IMR-90 (cell line): ENCODE measurements around the gene MGST2. TPM values are rescaled to one million over a fixed set of nuclear protein-coding genes. Genes with fewer than 3 reads are reported as not detected.

ENCODE experiments used
- ATAC-seq: fragments of 200-7000 bp; cut with Tn5 transposase; 2 replicates; pipeline ENCODE4 v1.9.1; 2020; ENCODE audit warnings: low read depth, mild to moderate bottlenecking, moderate library complexity
- Bru-seq: library from RNA; stranded (reverse); fragments of 400-500 nt; gene quantifications from one replicate; lab custom pipeline; 2021; lab: Mats Ljungman, UMichigan
- BruChase-seq, 2 experiments: library from RNA; stranded (reverse); fragments of 400-500 nt; gene quantifications; one replicate each; lab custom pipeline; 2021; lab: Mats Ljungman, UMichigan
- BruUV-seq: library from RNA; stranded (reverse); fragments of 400-500 nt; replicated peaks from 2 replicates; lab custom pipeline; 2021; lab: Mats Ljungman, UMichigan
- CTCF ChIA-PET: fragments of 300-600 bp; formaldehyde crosslinking; extraction: SDS; loops from one replicate; lab custom pipeline; 2021; ENCODE audit warnings: antibody characterized with exemption; lab: Yijun Ruan, JAX
- POLR2A ChIA-PET: fragments of 300-600 bp; sonication (Branson Sonifier 250); formaldehyde crosslinking; loops from one replicate; lab custom pipeline; 2022; ENCODE audit warnings: antibody characterized with exemption; ENCODE audit not compliant: unreplicated experiment; lab: Charles Lee
- DNase-seq: peaks from one replicate; pipeline ENCODE4 v3.0.0; 2013
- H2AFZ ChIP-seq: replicated peaks from 2 replicates; pipeline ENCODE3; 2013; ENCODE audit warnings: low read length, mild to moderate bottlenecking; ENCODE audit not compliant: poor library complexity
- H2AK5ac ChIP-seq: 2 replicates; pipeline ENCODE4 v1.6.1; 2013; ENCODE audit warnings: low read depth, low read length, inconsistent platforms
- H2AK9ac ChIP-seq: replicated peaks from 2 replicates; pipeline ENCODE3; 2013; ENCODE audit warnings: mild to moderate bottlenecking, low read depth, low read length, moderate library complexity; ENCODE audit not compliant: poor library complexity
- H2BK120ac ChIP-seq: 2 replicates; pipeline ENCODE4 v1.6.1; 2013; ENCODE audit warnings: low read depth, low read length, inconsistent platforms
- H2BK15ac ChIP-seq: 3 replicates; pipeline ENCODE4 v1.6.1; 2013; ENCODE audit warnings: low read depth, low read length, inconsistent platforms
- H2BK20ac ChIP-seq: 2 replicates; pipeline ENCODE4 v1.6.1; 2013; ENCODE audit warnings: low read depth, mild to moderate bottlenecking, inconsistent platforms, low read length, moderate library complexity
- H2BK5ac ChIP-seq: 2 replicates; pipeline ENCODE4 v1.6.1; 2013; ENCODE audit warnings: mild to moderate bottlenecking, low read depth, low read length, inconsistent platforms; ENCODE audit not compliant: poor library complexity, severe bottlenecking
- H3K14ac ChIP-seq: replicated peaks from 2 replicates; pipeline ENCODE4 v1.6.1; 2013; ENCODE audit warnings: low read depth, low read length, inconsistent platforms
- H3K18ac ChIP-seq: 2 replicates; pipeline ENCODE4 v1.6.1; 2013; ENCODE audit warnings: low read depth, low read length, control low read depth
- H3K23ac ChIP-seq: 2 replicates; pipeline ENCODE4 v1.6.1; 2013; ENCODE audit warnings: low read depth, low read length, inconsistent platforms
- H3K27ac ChIP-seq: 2 replicates; pipeline ENCODE4 v1.5.1; 2013; ENCODE audit warnings: mild to moderate bottlenecking, control low read depth, low read length; ENCODE audit not compliant: insufficient read depth
- H3K27me3 ChIP-seq: 2 replicates; pipeline ENCODE4 v1.6.1; 2013; ENCODE audit warnings: low read length; ENCODE audit not compliant: control insufficient read depth, insufficient read depth
- H3K36me3 ChIP-seq: 2 replicates; pipeline ENCODE4 v1.6.1; 2013; ENCODE audit warnings: low read length, mixed read lengths; ENCODE audit not compliant: control insufficient read depth, insufficient read depth
- H3K4ac ChIP-seq: 2 replicates; pipeline ENCODE4 v1.6.1; 2013; ENCODE audit warnings: low read depth, low read length, inconsistent platforms
- H3K4me1 ChIP-seq: 2 replicates; pipeline ENCODE4 v1.6.1; 2013; ENCODE audit warnings: low read length, mixed read lengths; ENCODE audit not compliant: control insufficient read depth, insufficient read depth
- H3K4me2 ChIP-seq: 2 replicates; pipeline ENCODE4 v1.6.1; 2013; ENCODE audit warnings: low read depth, mild to moderate bottlenecking, control low read depth, low read length, moderate library complexity
- H3K4me3 ChIP-seq: 2 replicates; pipeline ENCODE4 v1.5.1; 2013; ENCODE audit warnings: low read depth, mild to moderate bottlenecking, control low read depth, low read length, moderate library complexity; ENCODE audit not compliant: insufficient read depth
- H3K56ac ChIP-seq: 2 replicates; pipeline ENCODE4 v1.6.1; 2013; ENCODE audit warnings: low read length, inconsistent platforms; ENCODE audit not compliant: insufficient read depth; ENCODE audit errors: extremely low read depth
- H3K79me1 ChIP-seq, 2 experiments: 2 replicates each; pipeline ENCODE4 v1.6.1; 2013; ENCODE audit warnings: low read length in 2 of 2, inconsistent platforms in 1 of 2, low read depth in 1 of 2
- H3K9ac ChIP-seq: 2 replicates; pipeline ENCODE4 v1.6.1; 2013; ENCODE audit warnings: low read depth, low read length, control low read depth
- H3K9me1 ChIP-seq: 2 replicates; pipeline ENCODE4 v1.6.1; 2013; ENCODE audit warnings: low read length, inconsistent platforms; ENCODE audit not compliant: insufficient read depth
- H3K9me3 ChIP-seq: 2 replicates; pipeline ENCODE4 v1.6.1; 2013; ENCODE audit warnings: low read length; ENCODE audit not compliant: control insufficient read depth, insufficient read depth
- H4K20me1 ChIP-seq: 2 replicates; pipeline ENCODE4 v1.6.1; 2013; ENCODE audit warnings: low read length, inconsistent platforms; ENCODE audit not compliant: insufficient read depth
- H4K5ac ChIP-seq: 2 replicates; pipeline ENCODE4 v1.6.1; 2013; ENCODE audit warnings: mild to moderate bottlenecking, low read depth, low read length, control low read depth
- H4K8ac ChIP-seq, 2 experiments: 2 replicates each; pipeline ENCODE4 v1.6.1; 2013; ENCODE audit warnings: low read depth in 2 of 2, low read length in 2 of 2, control low read depth in 1 of 2, inconsistent platforms in 1 of 2
- H4K91ac ChIP-seq: 2 replicates; pipeline ENCODE4 v1.6.1; 2013; ENCODE audit warnings: low read depth, low read length, inconsistent platforms; ENCODE audit not compliant: insufficient read depth
- BHLHE40 ChIP-seq: fragments of 150-350 bp; IDR thresholded peaks from 2 replicates; pipeline ENCODE4 v1.6.1; 2016; ENCODE audit warnings: mild to moderate bottlenecking, low read depth, low read length
- SMC3 ChIP-seq: fragments of 150-350 bp; IDR thresholded peaks from 2 replicates; pipeline ENCODE4 v1.6.1; 2016; ENCODE audit warnings: low read depth, mild to moderate bottlenecking, antibody characterized with exemption, low read length, moderate library complexity
- WGBS, 2 experiments: methylation state at CpG; one replicate each; pipeline versions ENCODE4 v1.1.5 to v1.1.7; 2013; ENCODE audit warnings: missing lambda C conversion rate in 2 of 2; ENCODE audit not compliant: insufficient read length in 1 of 2; ENCODE audit errors: extremely low coverage in 2 of 2; 5-methylcytosine and 5-hydroxymethylcytosine counted together
- dilution Hi-C: fragments of 300-500 bp; cut with HindIII; formaldehyde crosslinking; loops from one replicate; pipeline ENCODE4 v1.14.3; 2018; ENCODE audit warnings: low sequenced_read_pairs; ENCODE audit not compliant: unreplicated experiment
- in situ Hi-C: fragments of 300-500 bp; cut with MboI; formaldehyde crosslinking; loops from 3 replicates; pipeline ENCODE4 v1.14.3; 2019; ENCODE audit warnings: low sequenced_read_pairs, inconsistent platforms, mixed read lengths
- intact Hi-C: fragments of 100-400 bp; cut with micrococcal nuclease; formaldehyde crosslinking; loops from 2 replicates; pipeline ENCODE4 v1.10.0; 2022
- long read RNA-seq: library from polyadenylated mRNA; unstranded; transcript quantifications from one replicate; pipeline ENCODE4 v2.0.0, GENCODE V29; 2021; ENCODE audit not compliant: unreplicated experiment
- polyA plus RNA-seq, 3 experiments: library from polyadenylated mRNA; depleted of rRNA; stranded (reverse); fragments of >200 nt; gene quantifications; 2 replicates each; pipeline ENCODE4 v1.2.3, GENCODE V29; 2012; ENCODE audit warnings: low replicate concordance in 1 of 3
- total RNA-seq: library from RNA; depleted of rRNA; stranded (reverse); fragments of >200 nt; gene quantifications from 2 replicates; pipeline ENCODE4 v1.2.3, GENCODE V29; 2012; rRNA removed

MGST2 gene
- total RNA-seq, result 4.8 and 8.1 TPM in 2 replicates
- polyA plus RNA-seq (2012; rRNA removed), result 9.0 and 10.5 TPM in 2 replicates
- 3.4 and 5.8 TPM in 2 replicates for polyA plus RNA-seq (2012; cell fraction: cytosol; rRNA removed)
- 1.1 and 4.5 TPM in 2 replicates for polyA plus RNA-seq (2012; cell fraction: nucleus; rRNA removed; ENCODE audit: low replicate concordance)
- percentile 48 among the genes with signal in this experiment for Bru-seq, nascent RNA
- percentile 50 among the genes with signal in this experiment for BruChase-seq, experiment 1, labeled RNA remaining after a 6-hour chase
- percentile 45 among the genes with signal in this experiment for BruChase-seq, experiment 2, labeled RNA remaining after a 2-hour chase
- long read RNA-seq, partial matches to known transcripts, result 0 of 3 reads
- long read RNA-seq, other reads (novel, unspliced or antisense), result 1 of 3 reads

- H3K4me3 ChIP-seq, result peak within 1 kb of the TSS; percentile 44
- peak within 1 kb of the TSS; percentile 62 for H3K18ac ChIP-seq
- DNase-seq, result peak; percentile 79
- H3K4me2 ChIP-seq, result peak within 1 kb of the TSS; percentile 82
- dilution Hi-C loops, result no loop called here
- in situ Hi-C loops, result no loop called here
- H4K91ac ChIP-seq, result peak within 1 kb of the TSS; percentile 84
- peak within 1 kb of the TSS; percentile 73 for H3K27ac ChIP-seq
- WGBS, 2 experiments, result 1% methylated on average over 18 of the region's 32 CpGs; no CpG with 5 or more reads in 1 of the 2 experiments
- peak within 1 kb of the TSS; percentile 84 for H2BK120ac ChIP-seq
- H3K14ac ChIP-seq, result peak within 1 kb of the TSS; percentile 29
- H2AK9ac ChIP-seq, result peak within 1 kb of the TSS; percentile 12
- H3K56ac ChIP-seq, result peak within 1 kb of the TSS; percentile 55; the same call in 1 of the 2 replicates
- CTCF ChIA-PET, result interaction anchor here (0.9 to 1.5 kb wide), 2 partner anchors 9 to 39 kb away, joined by 3 to 6 read pairs; no protein-coding TSS in a partner anchor
- peak within 1 kb of the TSS; percentile 79 for H2BK20ac ChIP-seq
- intact Hi-C loops, result no loop called here
- H3K4ac ChIP-seq, result peak within 1 kb of the TSS; percentile 87
- ATAC-seq, result peak; percentile 80
- no peaks in the 10 kb centered on the region for H4K20me1 ChIP-seq
- peak within 1 kb of the TSS; percentile 76 for H2BK5ac ChIP-seq
- peak within 1 kb of the TSS; percentile 86 to 87 for H4K8ac ChIP-seq
- H3K9me3 ChIP-seq, result no peaks in the 10 kb centered on the region
- 0 out of 2 replicates have a peak, but pooled peaks cover 3% of the 10 kb centered on the region for H3K9me1 ChIP-seq
- H3K36me3 ChIP-seq, result no peaks in the 10 kb centered on the region
- H3K79me1 ChIP-seq, result 0 out of 4 replicates have a peak, but pooled peaks cover 0 to 4% of the 10 kb centered on the region in 2 experiments
- peak within 1 kb of the TSS; percentile 76 for H2AK5ac ChIP-seq
- peak within 1 kb of the TSS; percentile 83 for H4K5ac ChIP-seq
- H3K27me3 ChIP-seq, result no peaks in the 10 kb centered on the region
- TF ChIP-seq BHLHE40 (peak; percentile 18; the same call in 1 of the 2 replicates), SMC3 (no peak)
- POLR2A ChIA-PET, result interaction anchor here (0.5 to 0.7 kb wide), 4 partner anchors 23 to 485 kb away, joined by 3 to 13 read pairs (median 3); no protein-coding TSS in a partner anchor
- peak within 1 kb of the TSS; percentile 75 for H3K23ac ChIP-seq
- H2AFZ ChIP-seq, result peak within 1 kb of the TSS; percentile 97
- H3K9ac ChIP-seq, result peak within 1 kb of the TSS; percentile 40
- peaks cover 2% of the 10 kb centered on the region; the same call in 1 of the 2 replicates for H3K4me1 ChIP-seq
- peak within 1 kb of the TSS; percentile 93; the same call in 2 of the 3 replicates for H2BK15ac ChIP-seq
- no TSS peak for BruUV-seq
Measured at GRCh38 chr4:139665690-139666529, at the start of gene MGST2. MGST2 (plus strand) TSS chr4:139665819; CDS start chr4:139666020, 201 bp downstream.
